OCI-LY7 (cell line): Measurements from ENCODE around the gene IRF2BP2. TPM values are rescaled to one million over a fixed set of nuclear protein-coding genes. Genes with fewer than 3 reads are reported as not detected.

ENCODE experiments used
- BruUV-seq: library from RNA; stranded (reverse); fragments of 400-500 nt; replicated peaks from 2 replicates; lab custom pipeline; 2021; lab: Mats Ljungman, UMichigan
- CTCF ChIA-PET: fragments of 300-600 bp; sonication (Branson Sonifier 250); formaldehyde crosslinking; loops from one replicate; lab custom pipeline; 2022; ENCODE audit warnings: antibody characterized with exemption; ENCODE audit not compliant: unreplicated experiment; lab: Charles Lee
- POLR2A ChIA-PET: fragments of 300-600 bp; sonication (Branson Sonifier 250); formaldehyde crosslinking; loops from one replicate; lab custom pipeline; 2022; ENCODE audit warnings: antibody characterized with exemption; lab: Charles Lee
- DNase-seq: peaks from one replicate; pipeline ENCODE4 v3.0.0-alpha.2; 2015; ENCODE audit warnings: low spot score
- H2AFZ ChIP-seq: fragments of 200-600 bp; sonication (generic), shearing (Covaris generic); 2 replicates; pipeline ENCODE4 v1.6.1; 2014; ENCODE audit warnings: mild to moderate bottlenecking, antibody characterized with exemption, low read length, moderate library complexity
- H3K27ac ChIP-seq: fragments of 200-600 bp; sonication (generic); 2 replicates; pipeline ENCODE4 v1.5.1; 2014; ENCODE audit warnings: mixed run types, low read depth, mild to moderate bottlenecking, moderate library complexity, low read length, inconsistent platforms; ENCODE audit not compliant: poor library complexity, severe bottlenecking
- H3K36me3 ChIP-seq: fragments of 200-600 bp; sonication (generic); 2 replicates; pipeline ENCODE4 v1.6.1; 2014; ENCODE audit warnings: mild to moderate bottlenecking, antibody characterized with exemption, low read length, moderate library complexity, mixed read lengths; ENCODE audit not compliant: insufficient read depth
- H3K4me1 ChIP-seq: fragments of 200-600 bp; sonication (generic); 2 replicates; pipeline ENCODE4 v1.5.1; 2014; ENCODE audit warnings: mild to moderate bottlenecking, low read length; ENCODE audit not compliant: insufficient read depth, poor library complexity, severe bottlenecking
- H3K4me2 ChIP-seq: fragments of 200-600 bp; sonication (generic); 2 replicates; pipeline ENCODE4 v1.6.1; 2014; ENCODE audit warnings: mild to moderate bottlenecking, low read length
- H3K4me3 ChIP-seq: fragments of 200-600 bp; sonication (generic); 2 replicates; pipeline ENCODE4 v1.5.1; 2014; ENCODE audit warnings: mild to moderate bottlenecking, low read depth, low read length; ENCODE audit not compliant: poor library complexity, severe bottlenecking
- H3K79me2 ChIP-seq: fragments of 200-600 bp; sonication (generic); 2 replicates; pipeline ENCODE4 v1.6.1; 2016; ENCODE audit warnings: low read depth, mild to moderate bottlenecking, low read length, moderate library complexity, mixed read lengths; ENCODE audit not compliant: insufficient read depth
- H3K9me2 ChIP-seq: fragments of 200-600 bp; sonication (generic); 2 replicates; pipeline ENCODE4 v1.6.1; 2016; ENCODE audit warnings: mild to moderate bottlenecking, low read length, mixed read lengths; ENCODE audit not compliant: insufficient read depth
- H3K9me3 ChIP-seq: fragments of 200-600 bp; sonication (generic); 2 replicates; pipeline ENCODE4 v1.6.1; 2014; ENCODE audit warnings: mild to moderate bottlenecking, mixed run types, low read length, mixed read lengths
- H4K20me1 ChIP-seq: fragments of 200-600 bp; sonication (generic); 2 replicates; pipeline ENCODE4 v1.6.1; 2014; ENCODE audit warnings: mild to moderate bottlenecking, antibody characterized with exemption, low read length, moderate library complexity, mixed read lengths; ENCODE audit not compliant: insufficient read depth
- CTCF ChIP-seq: fragments of 200-600 bp; sonication (generic); conservative IDR thresholded peaks from 2 replicates; pipeline ENCODE4 v1.5.1; 2014; ENCODE audit warnings: mild to moderate bottlenecking, antibody characterized with exemption, low read length, moderate library complexity, mixed read lengths
- EZH2phosphoT487 ChIP-seq: fragments of 200-600 bp; sonication (generic); IDR thresholded peaks from 2 replicates; pipeline ENCODE4 v1.6.1; 2018; ENCODE audit warnings: low read depth, borderline replicate concordance, mild to moderate bottlenecking, mixed run types, antibody characterized with exemption, low read length, moderate library complexity, mixed read lengths
- intact Hi-C: fragments of 100-400 bp; cut with micrococcal nuclease; formaldehyde crosslinking; loops from one replicate; pipeline ENCODE4 v1.10.0; 2022; ENCODE audit not compliant: unreplicated experiment
- total RNA-seq, 2 experiments: library from RNA; depleted of rRNA in 1 of 2; stranded (reverse); fragments of >200 nt in 1 of 2; shearing (Covaris generic) in 1 of 2; gene quantifications; 2 replicates each; pipeline ENCODE4 v1.2.3, GENCODE V29; 2014 to 2022

IRF2BP2 gene
- total RNA-seq, 2 experiments from 2014 or later: 40.6 to 65.9 TPM

- TF ChIP-seq CTCF: no peak
- TF ChIP-seq EZH2phosphoT487: no peak
- intact Hi-C loops: no loop called here
- Histone ChIP-seq H3K27ac (no peak overlapping the region), H3K79me2 (no peaks in the 10 kb centered on the region), H4K20me1 (no peaks in the 10 kb centered on the region), H3K4me2 (no peak overlapping the region), H2AFZ (no peak overlapping the region), H3K4me3 (no peak overlapping the region), H3K9me3 (peaks cover 8% of the 10 kb centered on the region; the same call in 1 of the 2 replicates), H3K9me2 (no peaks in the 10 kb centered on the region), H3K36me3 (no peaks in the 10 kb centered on the region), H3K4me1 (peaks cover 12% of the 10 kb centered on the region)
- CTCF ChIA-PET: no interaction called here
- no peak for DNase-seq
- BruUV-seq: no TSS peak
- POLR2A ChIA-PET: interaction anchor here (0.9 to 1.2 kb wide), 3 partner anchors 22 to 34 kb away, joined by 3 to 4 read pairs (median 3); no protein-coding TSS in a partner anchor
Observed at GRCh38 chr1:234645964-234646363, 36.0 kb upstream of the IRF2BP2 start.

GRCh38 chr1:234645474-234645953 lies 35.5 kb upstream of the IRF2BP2 start:
- no peaks in the 10 kb centered on the region for H3K79me2 ChIP-seq
- TF ChIP-seq EZH2phosphoT487 (no peak), CTCF (no peak)
- DNase-seq: no peak
- intact Hi-C loops: no loop called here
- H4K20me1 ChIP-seq: no peaks in the 10 kb centered on the region
- no TSS peak for BruUV-seq
- peaks cover 8% of the 10 kb centered on the region; the same call in 1 of the 2 replicates for H3K9me3 ChIP-seq
- H3K4me3 ChIP-seq: no peak overlapping the region
- H3K27ac ChIP-seq: no peak overlapping the region
- peaks cover 12% of the 10 kb centered on the region for H3K4me1 ChIP-seq
- no peaks in the 10 kb centered on the region for H3K36me3 ChIP-seq
- H3K9me2 ChIP-seq: no peaks in the 10 kb centered on the region
- no peak overlapping the region for H2AFZ ChIP-seq
- no peak overlapping the region for H3K4me2 ChIP-seq
- CTCF ChIA-PET: no interaction called here
- POLR2A ChIA-PET: interaction anchor here (1.2 kb wide), 1 partner anchor 26 kb away, joined by 3 read pairs; no protein-coding TSS in a partner anchor

- Histone ChIP-seq H3K4me3 (no peak overlapping the region), H3K9me3 (peaks cover 8% of the 10 kb centered on the region; the same call in 1 of the 2 replicates), H2AFZ (no peak overlapping the region), H3K36me3 (no peaks in the 10 kb centered on the region), H4K20me1 (no peaks in the 10 kb centered on the region), H3K9me2 (no peaks in the 10 kb centered on the region), H3K27ac (no peak overlapping the region), H3K4me2 (no peak overlapping the region), H3K4me1 (peaks cover 12% of the 10 kb centered on the region), H3K79me2 (no peaks in the 10 kb centered on the region)
- no peak for DNase-seq
- no TSS peak for BruUV-seq
- no peak for TF ChIP-seq CTCF
- TF ChIP-seq EZH2phosphoT487: no peak
- CTCF ChIA-PET: no interaction called here
- POLR2A ChIA-PET: no interaction called here
- intact Hi-C loops: no loop called here
Observed at GRCh38 chr1:234644928-234645327, 35.0 kb upstream of the IRF2BP2 start.
